A549 treated with Mapracorat at 1 μM for 4 hours (cell line): ENCODE results near the gene HAPLN2. TPM values are rescaled to one million over a fixed set of nuclear protein-coding genes. Genes with fewer than 3 reads are reported as not detected.

ENCODE experiments used
- total RNA-seq: library from RNA; stranded (reverse); fragments of 200-300 nt; extraction: Qiagen RNA extraction; gene quantifications from 5 replicates; pipeline ENCODE4 v1.2.3, GENCODE V29; 2022

Gene HAPLN2
- total RNA-seq = 0.17 to 0.18 TPM in 2 of 5 replicates, not detected in the others

DNA sequence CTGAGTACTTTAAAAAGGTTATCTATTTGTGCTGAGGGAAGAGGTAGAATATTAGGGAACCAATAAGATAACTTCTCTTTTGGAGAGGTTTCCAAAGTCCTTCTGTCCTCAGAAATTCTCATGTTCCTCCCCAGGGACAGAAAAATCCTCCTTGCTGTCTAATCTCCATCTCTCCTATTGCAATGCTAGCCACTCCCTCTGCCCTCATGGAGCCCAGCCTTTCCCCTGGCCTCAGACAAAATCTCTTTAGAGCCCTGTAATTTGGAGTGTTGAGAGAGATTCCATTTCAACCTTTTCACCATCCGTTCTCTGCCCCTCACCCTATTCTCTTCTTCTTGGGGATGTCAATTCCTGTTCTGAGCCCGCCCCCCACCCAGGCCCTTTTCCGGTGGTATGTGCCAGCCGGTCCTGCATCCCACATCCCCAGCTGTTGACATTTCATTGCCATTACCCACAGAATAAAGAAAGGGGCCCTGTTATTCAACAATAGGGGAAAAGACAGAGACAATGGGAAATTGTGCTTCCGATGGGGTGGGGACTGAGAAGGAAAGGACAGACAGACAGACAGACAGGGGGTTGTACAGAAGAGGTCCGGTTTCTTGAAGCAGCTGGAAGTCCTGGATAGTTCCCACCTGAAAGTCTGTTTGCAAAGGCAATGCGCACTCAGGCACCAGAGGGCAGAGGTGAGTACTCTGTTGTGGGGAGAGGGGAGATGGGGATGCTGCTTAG is at the start of gene HAPLN2:
HAPLN2 (plus strand) TSS at position 563 of the 729 bp plus-strand sequence. CDS start 4,076 bp downstream, outside the sequence.

DNA sequence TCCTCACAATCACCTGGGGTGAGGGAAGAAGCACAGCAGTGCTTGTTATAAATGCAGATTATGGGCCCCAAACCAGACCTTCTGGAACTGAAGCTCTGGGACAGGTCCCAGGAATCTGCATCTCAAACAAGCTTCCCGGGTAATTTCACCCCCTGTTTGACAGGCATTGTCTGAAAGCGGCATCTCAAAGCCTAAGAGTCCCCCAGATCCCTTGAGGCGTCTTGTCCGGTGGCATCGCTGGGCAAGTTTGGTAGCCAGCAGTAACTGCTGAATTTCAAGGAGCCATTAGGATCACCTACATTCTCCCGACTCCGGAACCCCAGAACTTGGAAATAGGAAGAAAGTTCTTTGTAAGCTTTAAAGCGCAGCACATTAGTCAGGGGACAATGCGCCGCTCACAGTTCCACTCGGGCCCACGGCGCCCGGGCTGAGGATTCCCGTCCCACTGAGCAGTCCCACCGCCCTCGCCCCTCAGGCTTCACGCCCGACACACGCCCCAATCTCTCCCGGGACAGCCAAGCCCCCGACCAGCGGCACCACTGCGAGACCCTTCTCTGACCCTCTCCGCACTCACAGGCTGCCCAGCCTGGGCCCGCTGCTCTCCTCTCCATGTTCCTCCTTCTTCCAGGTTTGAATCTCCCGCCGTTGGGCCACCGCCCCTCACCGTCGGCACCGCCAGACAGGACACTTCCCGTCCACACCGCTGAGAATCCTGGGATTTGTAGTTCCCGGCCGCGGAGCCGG is 47.1 kb upstream of the HAPLN2 start, which contains the start of gene IQGAP3:
IQGAP3 (minus strand) TSS at position 647 of the 744 bp plus-strand sequence; CDS start at position 611, 36 bp downstream.

DNA sequence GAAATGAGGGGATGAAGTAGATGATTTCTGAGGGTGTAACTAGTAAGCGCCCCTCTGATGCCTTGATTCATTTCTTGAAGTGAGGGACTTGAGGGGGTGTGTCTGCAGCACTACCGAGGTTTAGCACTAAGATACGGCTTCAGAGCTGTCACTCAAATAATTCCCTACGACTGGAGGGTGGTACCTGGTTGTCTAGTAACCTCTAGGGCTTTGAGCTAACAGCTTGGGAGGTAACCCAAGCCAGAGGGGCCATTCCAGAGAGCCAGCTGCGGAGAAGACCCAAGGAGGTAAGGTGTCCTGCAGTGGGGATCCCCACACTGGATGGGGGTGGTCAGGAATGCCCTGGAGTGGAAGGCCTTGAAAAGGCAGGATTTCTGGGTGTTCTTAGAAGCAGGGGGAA is 39.7 kb upstream of the HAPLN2 start, which contains the start of gene TTC24:
TTC24 (plus strand) TSS at position 252 of the 400 bp plus-strand sequence. CDS start 1,642 bp downstream, outside the sequence.

DNA sequence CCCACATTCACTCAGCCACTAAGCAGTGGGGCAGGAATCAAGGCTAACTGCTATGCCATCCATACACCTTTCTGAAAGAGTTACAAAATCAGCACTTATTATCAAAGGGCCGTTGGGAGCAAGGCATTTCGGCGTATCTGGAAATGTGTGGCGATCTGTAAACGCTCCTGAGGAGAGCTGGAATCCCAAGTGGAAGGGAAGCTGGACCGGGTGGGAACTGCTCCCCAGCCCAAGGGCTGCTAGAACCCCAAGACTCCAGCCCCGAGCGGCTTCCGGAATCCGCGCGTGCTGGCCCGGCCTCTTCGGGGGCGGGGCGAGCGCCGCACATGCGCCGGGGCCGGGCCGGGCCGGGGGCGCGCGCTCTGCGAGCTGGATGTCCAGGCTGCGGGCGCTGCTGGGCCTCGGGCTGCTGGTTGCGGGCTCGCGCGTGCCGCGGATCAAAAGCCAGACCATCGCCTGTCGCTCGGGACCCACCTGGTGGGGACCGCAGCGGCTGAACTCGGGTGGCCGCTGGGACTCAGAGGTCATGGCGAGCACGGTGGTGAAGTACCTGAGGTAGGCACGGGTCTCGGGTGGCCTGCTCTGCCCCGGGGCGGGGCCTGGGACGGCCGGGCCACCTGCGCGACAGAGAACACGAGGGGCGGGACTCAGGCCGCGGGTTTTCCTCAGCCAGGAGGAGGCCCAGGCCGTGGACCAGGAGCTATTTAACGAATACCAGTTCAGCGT is 27.6 kb upstream of the HAPLN2 start, which contains the start of gene NAXE:
NAXE (plus strand) TSS at position 345 of the 726 bp plus-strand sequence; CDS start at position 374, 29 bp downstream.

DNA sequence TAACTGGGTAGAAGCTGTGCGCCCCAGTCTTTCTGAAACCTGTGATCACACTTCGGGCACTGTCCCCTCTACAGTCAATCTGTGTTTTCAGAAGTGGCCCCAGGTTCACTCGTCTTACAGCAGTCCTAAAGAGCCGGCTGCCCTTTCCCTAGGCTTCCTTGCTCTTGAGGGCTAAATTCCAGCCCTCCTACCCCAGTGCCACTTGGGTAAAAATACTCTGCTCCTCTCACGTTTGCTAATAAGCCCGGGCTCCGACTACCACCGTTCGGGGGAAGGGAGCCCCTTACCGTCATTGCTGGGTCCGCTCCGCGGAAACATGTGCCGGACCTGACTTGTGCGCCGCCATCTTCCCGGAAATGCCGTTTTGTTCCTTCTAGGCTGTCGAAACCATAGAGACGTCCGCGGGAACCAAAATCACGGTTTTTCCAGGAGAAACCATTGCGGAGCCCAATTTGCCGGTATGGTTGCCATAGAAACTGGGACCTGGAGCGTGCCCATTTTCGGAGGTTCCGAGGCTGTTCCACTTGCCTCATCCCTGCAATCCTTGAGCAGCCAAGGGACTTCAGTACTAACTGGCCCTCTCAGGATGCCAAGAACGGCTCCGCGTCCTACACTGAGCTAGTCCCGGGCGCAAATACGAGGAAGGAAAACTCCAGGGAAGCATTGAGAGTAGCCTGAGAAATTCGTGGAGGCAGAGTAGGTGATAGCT is 17.9 kb upstream of the HAPLN2 start, which contains the start of gene GPATCH4:
GPATCH4 (minus strand) TSS at position 358 of the 709 bp plus-strand sequence.

DNA sequence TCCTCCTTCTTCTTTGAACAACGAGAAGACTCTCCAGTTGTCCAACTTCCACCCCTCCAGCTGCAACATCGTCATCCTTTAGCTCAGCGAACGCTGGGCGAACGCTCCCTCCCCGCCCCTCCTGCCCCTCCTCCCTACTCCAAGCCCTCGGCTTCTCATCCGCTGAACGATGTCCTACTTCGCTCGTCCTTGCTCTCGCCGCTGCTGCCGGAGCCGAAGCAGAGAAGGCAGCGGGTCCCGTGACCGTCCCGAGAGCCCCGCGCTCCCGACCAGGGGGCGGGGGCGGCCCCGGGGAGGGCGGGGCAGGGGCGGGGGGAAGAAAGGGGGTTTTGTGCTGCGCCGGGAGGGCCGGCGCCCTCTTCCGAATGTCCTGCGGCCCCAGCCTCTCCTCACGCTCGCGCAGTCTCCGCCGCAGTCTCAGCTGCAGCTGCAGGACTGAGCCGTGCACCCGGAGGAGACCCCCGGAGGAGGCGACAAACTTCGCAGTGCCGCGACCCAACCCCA is 22.6 kb downstream of the HAPLN2 start, which contains the start of gene BCAN:
BCAN (plus strand) TSS at position 357 of the 504 bp plus-strand sequence. CDS start 3,938 bp downstream, outside the sequence.

Other genes starting within 250 kb of the HAPLN2 start
- 20.7 to 34.8 TPM (median 28.4 TPM) in 5 replicates for gene MEF2D, start 118.6 kb upstream of the HAPLN2 start, total RNA-seq
- 12.6 to 20.8 TPM (median 17.0 TPM) in 5 replicates for gene IQGAP3, start 46.9 kb upstream of the HAPLN2 start, total RNA-seq
- not detected in 5 replicates for gene TTC24, start 39.7 kb upstream of the HAPLN2 start, total RNA-seq
- 150 to 167 TPM (median 166 TPM) in 5 replicates for gene NAXE, start 27.6 kb upstream of the HAPLN2 start, total RNA-seq
- 57.4 to 85.5 TPM (median 62.9 TPM) in 5 replicates for gene GPATCH4, start 17.9 kb upstream of the HAPLN2 start, total RNA-seq
- 0.12 TPM in 1 of 5 replicates, not detected in the others for gene BCAN, start 22.7 kb downstream of the HAPLN2 start, total RNA-seq
- 0.98 to 1.4 TPM (median 1.2 TPM) in 5 replicates for gene NES, start 58.0 kb downstream of the HAPLN2 start, total RNA-seq
- 6.6 to 12.8 TPM (median 9.2 TPM) in 5 replicates for gene CRABP2, start 86.2 kb downstream of the HAPLN2 start, total RNA-seq
- gene METTL25B, start 109.1 kb downstream of the HAPLN2 start, total RNA-seq = 16.9 to 25.5 TPM (median 23.9 TPM) in 5 replicates
- 39.5 to 50.4 TPM (median 42.7 TPM) in 5 replicates for gene ISG20L2, start 109.4 kb downstream of the HAPLN2 start, total RNA-seq
- gene MRPL24, start 121.7 kb downstream of the HAPLN2 start, total RNA-seq = 180 to 214 TPM (median 184 TPM) in 5 replicates
- 429 to 447 TPM (median 435 TPM) in 5 replicates for gene HDGF, start 132.3 kb downstream of the HAPLN2 start, total RNA-seq
- gene PRCC, start 148.1 kb downstream of the HAPLN2 start, total RNA-seq = 67.3 to 76.8 TPM (median 72.9 TPM) in 5 replicates
- gene SH2D2A, start 197.4 kb downstream of the HAPLN2 start, total RNA-seq = 2.4 to 4.2 TPM (median 3.4 TPM) in 5 replicates
- not detected in 5 replicates for gene INSRR, start 239.7 kb downstream of the HAPLN2 start, total RNA-seq
- 0.08 to 0.18 TPM (median 0.13 TPM) in 3 of 5 replicates, not detected in the others for gene NTRK1, start 241.4 kb downstream of the HAPLN2 start, total RNA-seq